HG02763 (cell line): ENCODE data around the gene CAMK1D.

Experiments used
- ATAC-seq: cut with Tn5 transposase; IDR thresholded peaks from one replicate; pipeline ENCODE4 v1.9.1; 2021; ENCODE audit warnings: mild to moderate bottlenecking, moderate library complexity; ENCODE audit not compliant: unreplicated experiment

CAMK1D gene

GRCh38 chr10:12615296-12616220, 266.2 kb downstream of the CAMK1D start:
- ATAC-seq, result no peak

DNA sequence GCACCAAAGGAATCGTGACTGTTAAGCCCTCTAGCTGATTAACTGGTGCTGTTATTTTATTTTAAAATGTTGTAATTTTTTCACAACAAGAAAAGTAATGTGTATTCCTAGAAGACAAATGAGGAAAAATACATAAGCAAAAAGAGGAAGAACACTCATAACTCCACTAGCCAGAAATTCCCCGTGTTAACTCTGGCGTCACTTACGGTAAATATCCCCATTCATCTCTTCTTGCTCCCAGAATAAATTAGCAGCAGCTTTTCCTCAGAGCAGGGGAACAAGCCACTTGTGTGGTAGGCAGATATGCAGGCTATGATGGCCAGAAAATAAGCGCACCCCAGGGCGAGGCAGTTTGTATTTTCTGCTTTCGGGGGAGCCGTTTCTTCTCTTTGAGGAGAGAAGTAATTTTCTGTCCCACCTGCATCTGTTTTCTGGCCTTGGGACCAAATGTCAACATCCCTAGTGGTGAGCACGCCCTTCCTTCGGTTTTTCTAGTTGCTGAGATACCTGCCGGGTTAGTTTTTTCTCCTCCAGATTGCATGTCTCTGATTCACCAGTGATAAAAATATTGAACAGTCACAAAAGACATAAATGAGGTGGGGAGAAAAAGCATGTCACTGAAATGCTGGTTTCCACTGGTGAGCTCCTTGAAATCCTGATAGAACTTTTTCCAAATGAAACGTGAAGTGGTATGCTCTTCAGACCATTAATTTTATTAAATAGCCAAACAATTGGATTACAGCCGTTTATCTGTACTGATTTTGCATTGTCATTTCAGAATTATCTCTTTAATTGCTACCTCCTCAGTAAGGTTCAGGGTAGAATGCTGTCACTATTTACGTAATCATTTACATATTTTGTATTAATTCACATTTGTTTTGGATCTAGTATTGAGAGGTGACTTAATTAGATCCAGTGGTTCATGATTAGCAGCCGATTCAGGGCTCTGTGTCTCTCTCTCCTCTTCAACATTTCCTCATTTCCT, 268.1 kb downstream of the CAMK1D start:
- no peak for ATAC-seq

- no peak for ATAC-seq
Observed at GRCh38 chr10:12622016-12622415, 272.7 kb downstream of the CAMK1D start.

- no peak for ATAC-seq
Observed at GRCh38 chr10:12622691-12623090, 273.3 kb downstream of the CAMK1D start.

DNA sequence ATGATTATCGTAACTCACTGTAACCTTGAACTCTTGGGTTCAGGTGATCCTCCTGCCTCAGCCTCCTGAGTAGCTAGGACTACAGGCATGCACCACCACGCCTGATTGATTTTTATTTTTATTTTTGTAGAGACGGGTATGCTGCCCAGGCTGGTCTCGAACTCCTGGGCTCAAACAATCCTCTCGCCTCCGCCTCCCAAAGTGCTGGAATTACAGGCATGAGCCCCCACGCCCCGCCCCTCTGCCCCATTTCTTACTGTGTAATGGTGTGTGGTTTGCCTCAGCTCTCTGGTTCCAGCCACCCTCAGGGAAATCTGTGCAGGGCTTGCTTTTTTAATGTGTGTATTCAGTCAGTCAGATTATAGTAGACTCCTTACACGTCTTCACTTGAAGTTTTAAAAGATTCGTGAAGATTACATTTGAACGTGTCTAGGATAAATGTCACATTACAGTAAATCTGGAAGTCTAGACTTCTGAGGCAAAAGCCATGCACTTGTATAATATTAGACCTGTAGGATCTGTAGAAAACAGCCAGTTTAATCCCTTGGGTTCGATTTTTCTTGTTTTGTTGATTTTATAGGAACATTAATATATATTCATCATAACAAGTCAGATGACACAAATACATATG, 276.2 kb downstream of the CAMK1D start:
- no peak for ATAC-seq

GRCh38 chr10:12628153-12628552, 278.8 kb downstream of the CAMK1D start:
- ATAC-seq, result no peak

- ATAC-seq, result no peak
Observed at GRCh38 chr10:12628964-12629766, 279.8 kb downstream of the CAMK1D start.

- ATAC-seq, result no peak
Observed at GRCh38 chr10:12629767-12630165, 280.4 kb downstream of the CAMK1D start.

- no peak for ATAC-seq
Observed at GRCh38 chr10:12631216-12631615, 281.9 kb downstream of the CAMK1D start.

- no peak for ATAC-seq
Observed at GRCh38 chr10:12631787-12632562, 282.6 kb downstream of the CAMK1D start.

- no peak for ATAC-seq
Observed at GRCh38 chr10:12633776-12634620, 284.7 kb downstream of the CAMK1D start.

DNA sequence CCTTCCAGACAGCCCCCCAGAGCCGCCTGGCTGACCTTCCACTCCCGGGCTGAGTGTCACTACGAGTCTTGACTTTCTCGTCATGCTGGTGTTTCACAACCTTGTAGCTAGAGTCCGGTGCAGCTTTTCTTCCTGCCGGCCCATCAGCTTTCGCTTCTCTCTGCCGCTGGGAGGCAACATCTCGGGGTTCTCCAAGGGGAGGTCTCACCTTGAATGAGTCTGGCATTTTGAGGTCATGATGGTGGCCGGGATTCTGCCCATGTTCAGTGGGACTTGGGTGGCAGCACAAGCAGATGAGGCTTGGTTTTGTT, 285.2 kb downstream of the CAMK1D start:
- no peak for ATAC-seq

DNA sequence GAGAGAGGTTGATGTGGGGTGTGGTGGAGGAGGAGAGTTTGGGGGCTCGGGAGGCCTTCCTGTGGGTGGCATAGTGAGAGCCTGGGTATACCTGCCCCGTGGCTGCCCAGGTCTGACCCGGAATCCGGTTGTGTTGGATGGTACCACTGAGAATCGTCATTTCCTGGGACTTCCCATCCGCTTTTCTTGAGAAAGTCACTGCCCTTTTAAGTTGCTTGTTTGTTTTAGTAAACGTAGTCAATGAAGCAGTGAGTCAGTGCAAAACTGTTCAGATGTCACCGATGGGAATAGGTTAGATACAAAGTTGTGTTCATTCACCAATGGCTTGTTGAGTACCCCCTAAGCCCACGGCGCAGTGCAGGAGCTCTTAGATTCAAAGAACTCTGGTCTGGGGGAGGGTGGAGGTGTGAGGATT, 285.8 kb downstream of the CAMK1D start:
- no peak for ATAC-seq

DNA sequence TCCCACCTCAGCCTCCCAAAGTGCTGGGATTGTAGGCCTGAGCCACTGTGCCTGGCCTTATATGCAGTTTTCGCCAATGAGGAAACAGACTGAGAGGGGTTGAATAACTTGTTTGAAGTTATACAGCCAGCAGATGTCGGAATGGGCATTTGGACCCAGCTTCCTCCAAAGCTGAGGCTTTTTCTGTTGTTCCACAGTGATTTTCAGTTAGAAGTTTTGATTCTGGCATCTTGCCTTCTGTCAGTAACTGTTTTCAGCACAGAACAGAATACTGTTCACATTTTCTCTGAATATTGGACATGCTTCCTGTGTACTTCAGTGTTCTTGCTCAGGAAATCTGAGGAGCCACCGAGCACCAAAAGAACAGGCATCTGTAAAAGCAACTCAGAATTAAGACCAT, 287.2 kb downstream of the CAMK1D start:
- no peak for ATAC-seq

- no peak for ATAC-seq
Observed at GRCh38 chr10:12637649-12638048, 288.3 kb downstream of the CAMK1D start.

DNA sequence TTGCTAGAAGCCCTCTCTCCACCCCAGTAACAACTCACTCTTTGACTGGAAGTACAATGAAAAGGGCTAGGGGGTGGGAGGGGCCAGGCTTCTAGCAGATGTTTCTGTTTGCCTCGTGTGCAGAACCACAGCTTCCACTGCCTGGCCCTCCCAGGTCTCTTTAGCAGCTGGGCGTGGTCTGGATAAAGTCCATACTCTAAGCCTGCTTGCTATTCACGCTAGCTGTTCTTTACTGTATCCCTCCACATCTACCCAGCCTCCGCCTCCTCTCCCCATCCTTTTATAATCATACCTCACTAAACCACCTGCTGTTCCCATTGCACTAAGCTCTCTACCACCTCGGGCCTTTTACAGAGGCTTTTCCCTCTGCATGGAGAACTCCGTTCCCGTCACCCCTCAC, 288.8 kb downstream of the CAMK1D start:
- no peak for ATAC-seq

GRCh38 chr10:12638781-12639180, 289.4 kb downstream of the CAMK1D start:
- ATAC-seq, result no peak

DNA sequence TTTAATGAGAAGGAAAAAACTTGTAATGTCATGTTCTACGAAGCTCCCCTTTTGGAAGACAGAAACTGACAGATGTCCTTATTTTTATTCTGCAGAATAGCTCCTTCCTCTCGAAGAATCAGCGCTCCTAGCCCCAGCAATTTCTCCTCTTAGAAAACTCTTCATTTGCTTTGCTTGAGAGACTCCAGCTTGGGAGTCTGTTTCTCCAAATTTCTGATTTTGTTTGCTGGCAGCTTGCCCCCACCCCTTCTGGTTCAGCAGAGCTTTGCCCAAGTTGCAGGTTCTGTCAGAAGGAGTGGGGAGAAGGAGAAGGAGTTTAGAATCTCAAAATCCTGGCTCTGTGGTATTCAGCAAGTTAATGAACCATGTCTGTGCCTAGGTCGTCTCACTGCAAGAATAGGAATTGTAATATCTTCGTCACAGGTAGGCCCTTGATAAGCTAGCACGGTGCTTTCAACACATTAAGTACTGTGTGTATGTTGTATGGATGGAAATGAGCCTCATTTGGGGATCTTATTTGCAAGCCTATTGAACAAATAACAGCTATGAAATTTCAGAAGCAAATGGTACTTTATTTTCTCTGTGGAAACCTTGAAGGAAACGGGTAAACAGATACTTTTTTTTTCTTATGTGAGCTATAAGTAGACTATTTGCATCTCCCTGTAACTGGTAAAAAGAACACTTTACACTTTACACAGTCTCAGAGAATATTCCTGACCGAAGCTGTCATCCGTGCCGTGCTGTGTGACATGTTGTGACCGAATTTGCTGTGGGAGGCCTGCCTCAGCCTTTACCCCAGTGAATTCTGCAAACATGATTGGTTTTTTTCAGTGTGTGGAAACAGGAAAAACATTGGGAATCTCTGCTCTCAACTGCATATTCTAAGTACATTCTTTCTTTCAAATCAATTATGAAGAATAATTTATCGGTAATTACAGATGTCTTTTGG, 290.9 kb downstream of the CAMK1D start:
- no peak for ATAC-seq
